NCI-H2227 (cell line): ENCODE measurements around the gene TMEM132C.
"Not testable (repeated sequence)": the region's sequence is repeated elsewhere in the genome, so short reads cannot be mapped to it uniquely, and the experiment has no call there.

Experiments
- DNase-seq: peaks from one replicate; lab custom pipeline; 2025; ENCODE audit not compliant: unreplicated experiment; lab: John Stamatoyannopoulos, UW

The TMEM132C gene

GRCh38 chr12:128267131-128267622 is at the start of gene TMEM132C:
TSS of gene TMEM132C (plus strand) at chr12:128267170. CDS start at chr12:128267403, 233 bp downstream.
- no peak for DNase-seq

GRCh38 chr12:128224226-128224625 is 42.7 kb upstream of the TMEM132C start:
- no peak for DNase-seq

- no peak for DNase-seq
These were observed 38.4 kb upstream of the TMEM132C start for GRCh38 chr12:128228581-128228980.

GRCh38 chr12:128235635-128236417 is 31.1 kb upstream of the TMEM132C start:
- DNase-seq, result no peak

GRCh38 chr12:128236525-128236924 is 30.4 kb upstream of the TMEM132C start:
- no peak for DNase-seq

- DNase-seq, result no peak
These were observed 26.2 kb upstream of the TMEM132C start for GRCh38 chr12:128240745-128241144.

GRCh38 chr12:128245121-128245520 is 21.8 kb upstream of the TMEM132C start:
- no peak for DNase-seq

GRCh38 chr12:128245905-128246304 is 21.1 kb upstream of the TMEM132C start:
- DNase-seq, result no peak

- DNase-seq, result no peak
These were observed 16.9 kb upstream of the TMEM132C start for GRCh38 chr12:128250096-128250495.

GRCh38 chr12:128253829-128254228 is 13.1 kb upstream of the TMEM132C start:
- not testable (repeated sequence) for DNase-seq

GRCh38 chr12:128258866-128259555 is 8.0 kb upstream of the TMEM132C start:
- DNase-seq, result no peak

GRCh38 chr12:128259556-128260070 is 7.4 kb upstream of the TMEM132C start:
- no peak for DNase-seq

GRCh38 chr12:128261757-128262156 is 5.2 kb upstream of the TMEM132C start:
- no peak for DNase-seq

- no peak for DNase-seq
These were observed 1.4 kb upstream of the TMEM132C start for GRCh38 chr12:128265566-128265965.

GRCh38 chr12:128266086-128266485 is 884 bp upstream of the TMEM132C start:
- DNase-seq, result no peak

- no peak for DNase-seq
These were observed 334 bp upstream of the TMEM132C start for GRCh38 chr12:128266541-128267130.

GRCh38 chr12:128267651-128268378 is 845 bp downstream of the TMEM132C start:
- no peak for DNase-seq

- DNase-seq, result no peak
These were observed 1.5 kb downstream of the TMEM132C start for GRCh38 chr12:128268379-128268995.

GRCh38 chr12:128269181-128269591 is 2.2 kb downstream of the TMEM132C start:
- no peak for DNase-seq

GRCh38 chr12:128276471-128276870 is 9.5 kb downstream of the TMEM132C start:
- no peak for DNase-seq
